Esophagus squamous epithelium (tissue), 4 donors: ENCODE results near the gene SLC35F3.

Experiments
- POLR2A ChIP-seq, 4 donors: fragments of 450-650 bp; IDR thresholded peaks; one replicate each; pipeline ENCODE4 v1.6.1; 2017; ENCODE audit warnings: antibody characterized with exemption in 4 of 4, mild to moderate bottlenecking in 4 of 4, moderate library complexity in 3 of 4
- TF ChIP-seq, protein P1 (sequence below), 6 experiments: fragments of 450-650 bp in 4 of 6; fragments of 200-600 bp in 2 of 6; sonication (generic) in 2 of 6; IDR thresholded peaks; one replicate each; pipeline ENCODE4 v1.5.1; 2016 to 2019; ENCODE audit warnings: antibody characterized with exemption in 6 of 6, mild to moderate bottlenecking in 4 of 6, moderate library complexity in 4 of 6

GRCh38 chr1:234294109-234294817 lies 389.8 kb downstream of the SLC35F3 start:
- TF ChIP-seq, protein P1, sequence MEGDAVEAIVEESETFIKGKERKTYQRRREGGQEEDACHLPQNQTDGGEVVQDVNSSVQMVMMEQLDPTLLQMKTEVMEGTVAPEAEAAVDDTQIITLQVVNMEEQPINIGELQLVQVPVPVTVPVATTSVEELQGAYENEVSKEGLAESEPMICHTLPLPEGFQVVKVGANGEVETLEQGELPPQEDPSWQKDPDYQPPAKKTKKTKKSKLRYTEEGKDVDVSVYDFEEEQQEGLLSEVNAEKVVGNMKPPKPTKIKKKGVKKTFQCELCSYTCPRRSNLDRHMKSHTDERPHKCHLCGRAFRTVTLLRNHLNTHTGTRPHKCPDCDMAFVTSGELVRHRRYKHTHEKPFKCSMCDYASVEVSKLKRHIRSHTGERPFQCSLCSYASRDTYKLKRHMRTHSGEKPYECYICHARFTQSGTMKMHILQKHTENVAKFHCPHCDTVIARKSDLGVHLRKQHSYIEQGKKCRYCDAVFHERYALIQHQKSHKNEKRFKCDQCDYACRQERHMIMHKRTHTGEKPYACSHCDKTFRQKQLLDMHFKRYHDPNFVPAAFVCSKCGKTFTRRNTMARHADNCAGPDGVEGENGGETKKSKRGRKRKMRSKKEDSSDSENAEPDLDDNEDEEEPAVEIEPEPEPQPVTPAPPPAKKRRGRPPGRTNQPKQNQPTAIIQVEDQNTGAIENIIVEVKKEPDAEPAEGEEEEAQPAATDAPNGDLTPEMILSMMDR (IDR thresholded peaks at IDR 0.05) = no peak
- no peak for TF ChIP-seq POLR2A (IDR thresholded peaks at IDR 0.05)
